Measurements from ENCODE around the gene ACSL3.
A peak's percentile ranks its signal among the peaks of the same experiment; 100 is the strongest.
"Not testable (repeated sequence)": the region's sequence is repeated elsewhere in the genome, so short reads cannot be mapped to it uniquely, and the experiment has no call there.

The ACSL3 gene

GRCh38 chr2:222868560-222869251 lies 7.9 kb downstream of the ACSL3 start:
- ATAC-seq, result not testable (repeated sequence)
- peak; percentile 69 for TF ChIP-seq ZNF70 (CRISPR knock-in tag; IDR thresholded peaks at IDR 0.05)

- no peak for ATAC-seq
- TF ChIP-seq GLIS3 (CRISPR knock-in tag; IDR thresholded peaks at IDR 0.05) (no peak), RARB (CRISPR knock-in tag; IDR thresholded peaks at IDR 0.05) (no peak), CSRNP3 (CRISPR knock-in tag; IDR thresholded peaks at IDR 0.05) (no peak), ZNF8 (CRISPR knock-in tag; IDR thresholded peaks at IDR 0.05) (no peak), ZNF565 (CRISPR knock-in tag; conservative IDR thresholded peaks at IDR 0.05; ENCODE audit: low read depth) (no peak), CREB5 (CRISPR knock-in tag; IDR thresholded peaks at IDR 0.05; ENCODE audit: low read depth) (no peak), POU6F1 (CRISPR knock-in tag; IDR thresholded peaks at IDR 0.05; ENCODE audit: borderline replicate concordance, low read depth) (no peak), TCF4 (CRISPR knock-in tag; IDR thresholded peaks at IDR 0.05; ENCODE audit: borderline replicate concordance) (no peak), ZC3H10 (CRISPR knock-in tag; IDR thresholded peaks at IDR 0.05) (no peak), ZNF70 (CRISPR knock-in tag; IDR thresholded peaks at IDR 0.05) (no peak), CSDC2 (CRISPR knock-in tag; IDR thresholded peaks at IDR 0.05) (no peak), ARNTL (CRISPR knock-in tag; IDR thresholded peaks at IDR 0.05; ENCODE audit: borderline replicate concordance, low read depth) (no peak), TSHZ2 (CRISPR knock-in tag; IDR thresholded peaks at IDR 0.05) (no peak), ZFP30 (CRISPR knock-in tag; IDR thresholded peaks at IDR 0.05) (no peak), PATZ1 (CRISPR knock-in tag; IDR thresholded peaks at IDR 0.05; ENCODE audit: borderline replicate concordance) (no peak), TOX (CRISPR knock-in tag; IDR thresholded peaks at IDR 0.05; ENCODE audit: borderline replicate concordance) (no peak), ESRRG (CRISPR knock-in tag; IDR thresholded peaks at IDR 0.05) (no peak), OSR1 (CRISPR knock-in tag; IDR thresholded peaks at IDR 0.05) (no peak), SNAI2 (CRISPR knock-in tag; IDR thresholded peaks at IDR 0.05) (no peak)
Measured at GRCh38 chr2:222869252-222869560, 8.4 kb downstream of the ACSL3 start.

- TF ChIP-seq POU6F1 (CRISPR knock-in tag; IDR thresholded peaks at IDR 0.05; ENCODE audit: borderline replicate concordance, low read depth) (no peak), PATZ1 (CRISPR knock-in tag; IDR thresholded peaks at IDR 0.05; ENCODE audit: borderline replicate concordance) (no peak)
- no peak for ATAC-seq
Measured at GRCh38 chr2:222871291-222871690, 10.5 kb downstream of the ACSL3 start.

All from SK-N-SH treated with all-trans-retinoic acid at 6 μM for 48 hours (cell line).